CD4-positive, alpha-beta T cell treated with Interleukin-12 subunit alpha and Interleukin-12 subunit beta, for 1 hour (primary cell): Measurements from ENCODE around the gene GPR142.
"Not testable (repeated sequence)": the region's sequence is repeated elsewhere in the genome, so short reads cannot be mapped to it uniquely, and the experiment has no call there.

ENCODE experiments used
- DNase-seq: peaks from one replicate; pipeline ENCODE4 v3.0.0-alpha.2; 2020

The GPR142 gene

GRCh38 chr17:74394977-74395376, 27.7 kb downstream of the GPR142 start:
- no peak for DNase-seq

- DNase-seq, result no peak
These were observed 29.3 kb downstream of the GPR142 start for GRCh38 chr17:74396567-74396966.

- DNase-seq, result no peak
These were observed 34.7 kb downstream of the GPR142 start for GRCh38 chr17:74402048-74402447.

GRCh38 chr17:74403512-74404137, 36.3 kb downstream of the GPR142 start:
- DNase-seq, result no peak

GRCh38 chr17:74404218-74404617, 36.9 kb downstream of the GPR142 start:
- no peak for DNase-seq

GRCh38 chr17:74404789-74405188, 37.5 kb downstream of the GPR142 start:
- no peak for DNase-seq

- not testable (repeated sequence) for DNase-seq
These were observed 38.0 kb downstream of the GPR142 start for GRCh38 chr17:74405311-74405710.

- no peak for DNase-seq
These were observed 40.1 kb downstream of the GPR142 start for GRCh38 chr17:74407384-74407783.

GRCh38 chr17:74408262-74408661, 41.0 kb downstream of the GPR142 start:
- DNase-seq, result no peak

GRCh38 chr17:74408815-74409214, 41.5 kb downstream of the GPR142 start:
- DNase-seq, result no peak

GRCh38 chr17:74410001-74410443, 42.7 kb downstream of the GPR142 start:
- no peak for DNase-seq

GRCh38 chr17:74412581-74412980, 45.3 kb downstream of the GPR142 start:
- no peak for DNase-seq

GRCh38 chr17:74413491-74413890, 46.2 kb downstream of the GPR142 start:
- DNase-seq, result no peak

- no peak for DNase-seq
These were observed 47.2 kb downstream of the GPR142 start for GRCh38 chr17:74414510-74414909.

GRCh38 chr17:74415608-74416396, 48.5 kb downstream of the GPR142 start:
- DNase-seq, result no peak

- DNase-seq, result no peak
These were observed 50.1 kb downstream of the GPR142 start for GRCh38 chr17:74417178-74418045.

- no peak for DNase-seq
These were observed 52.7 kb downstream of the GPR142 start for GRCh38 chr17:74419928-74420411.
